Measurements from ENCODE around the gene APH1B.

- no peak for TF ChIP-seq ZNF274 (IDR thresholded peaks at IDR 0.05; ENCODE audit: low read depth, low read length)
- no peak for TF ChIP-seq YY1 (IDR thresholded peaks at IDR 0.05; ENCODE audit: insufficient read depth, insufficient read length)
Measured at GRCh38 chr15:63284335-63284734, 6.9 kb downstream of the APH1B start.
